B cell (primary cell): ENCODE measurements around the gene SDK1. TPM values are rescaled to one million over a fixed set of nuclear protein-coding genes. Genes with fewer than 3 reads are reported as not detected.

Experiments
- ATAC-seq: fragments of 200-7000 bp; cut with Tn5 transposase; one replicate; pipeline ENCODE4 v1.10.0; 2021; ENCODE audit warnings: low read depth, mild to moderate bottlenecking, moderate number of reproducible peaks, moderate library complexity
- CTCF ChIA-PET: fragments of 350-600 bp; sonication (Branson Sonifier 250); formaldehyde crosslinking; loops from one replicate; lab custom pipeline; 2021; ENCODE audit warnings: antibody characterized with exemption, inconsistent platforms; lab: Charles Lee
- POLR2A ChIA-PET: fragments of 350-600 bp; sonication (Branson Sonifier 250); formaldehyde crosslinking; loops from one replicate; lab custom pipeline; 2021; ENCODE audit warnings: antibody characterized with exemption; lab: Charles Lee
- DNase-seq: peaks from one replicate; pipeline ENCODE4 v3.0.0; 2013
- H2AFZ ChIP-seq: 2 replicates; pipeline ENCODE4 v1.6.1; 2012; ENCODE audit warnings: mild to moderate bottlenecking, low read depth, low read length; ENCODE audit not compliant: insufficient read depth, poor library complexity, severe bottlenecking
- H3K27ac ChIP-seq, 2 donors: 1 replicate in 1 of 2; 2 replicates in 1 of 2; pipeline ENCODE4 v1.5.1; 2012 to 2013; ENCODE audit warnings: low read length in 2 of 2, mild to moderate bottlenecking in 2 of 2, moderate library complexity in 1 of 2
- H3K27me3 ChIP-seq, 4 experiments: fragments of 200-600 bp in 1 of 4; sonication (generic) in 1 of 4; replicated peaks in 1 of 4; 1 replicate in 2 of 4; 2 replicates in 2 of 4; pipeline versions ENCODE4 v1.6.1 to v1.7.0; 2013 to 2016; ENCODE audit warnings: low read length in 3 of 4, mild to moderate bottlenecking in 2 of 4, mixed read lengths in 1 of 4, moderate library complexity in 1 of 4; ENCODE audit not compliant: insufficient read depth in 4 of 4, control insufficient read depth in 3 of 4; ENCODE audit errors: control extremely low read depth in 1 of 4
- H3K36me3 ChIP-seq, 2 experiments: replicated peaks in 1 of 2; 1 replicate in 1 of 2; 2 replicates in 1 of 2; pipeline versions ENCODE4 v1.6.1 to v1.7.1; 2013; ENCODE audit warnings: low read length in 1 of 2; ENCODE audit not compliant: insufficient read depth in 2 of 2, control insufficient read depth in 1 of 2; ENCODE audit errors: control extremely low read depth in 1 of 2, extremely low read depth in 1 of 2
- H3K4me1 ChIP-seq, 2 donors: fragments of 200-600 bp in 1 of 2; sonication (generic) in 1 of 2; 1 replicate in 1 of 2; 2 replicates in 1 of 2; pipeline versions ENCODE4 v1.5.1 to v1.6.1; 2013 to 2017; ENCODE audit warnings: low read length in 2 of 2; ENCODE audit not compliant: control insufficient read depth in 2 of 2, insufficient read depth in 2 of 2
- H3K4me2 ChIP-seq: replicated peaks from 2 replicates; pipeline ENCODE3; 2012; ENCODE audit warnings: mild to moderate bottlenecking, low read depth, low read length; ENCODE audit not compliant: poor library complexity, severe bottlenecking
- H3K4me3 ChIP-seq, 5 experiments: fragments of 200-600 bp in 1 of 5; sonication (generic) in 1 of 5; 1 replicate in 3 of 5; 2 replicates in 2 of 5; pipeline versions ENCODE4 v1.5.1 to v1.7.0; 2011 to 2016; ENCODE audit warnings: low read length in 4 of 5, mild to moderate bottlenecking in 4 of 5, low read depth in 2 of 5, control low read depth in 1 of 5, moderate library complexity in 1 of 5; ENCODE audit not compliant: insufficient read depth in 1 of 5; ENCODE audit errors: control extremely low read depth in 1 of 5, extremely low read depth in 1 of 5
- H3K79me2 ChIP-seq: fragments of 200-600 bp; sonication (generic); one replicate; pipeline ENCODE4 v1.6.0; 2016; ENCODE audit warnings: low read length; ENCODE audit not compliant: control insufficient read depth, insufficient read depth
- H3K9ac ChIP-seq: fragments of 200-600 bp; sonication (generic); 2 replicates; pipeline ENCODE4 v1.6.1; 2017; ENCODE audit warnings: mild to moderate bottlenecking, low read length, moderate library complexity
- H3K9me3 ChIP-seq, 3 donors: one replicate each; pipeline versions ENCODE4 v1.6.1 to v1.7.1; 2013; ENCODE audit warnings: low read length in 2 of 3; ENCODE audit not compliant: control insufficient read depth in 2 of 3, insufficient read depth in 1 of 3; ENCODE audit errors: control extremely low read depth in 1 of 3
- H4K20me1 ChIP-seq: 2 replicates; pipeline ENCODE4 v1.6.0; 2012; ENCODE audit warnings: mild to moderate bottlenecking, low read length; ENCODE audit not compliant: insufficient read depth, control insufficient read depth, poor library complexity, severe bottlenecking
- H3K27ac Mint-ChIP-seq: one replicate; pipeline ENCODE4 v1.8.0; 2021; ENCODE audit warnings: mixed read lengths
- H3K27me3 Mint-ChIP-seq: one replicate; pipeline ENCODE4 v1.8.0; 2021; ENCODE audit warnings: mixed read lengths
- H3K4me1 Mint-ChIP-seq: one replicate; pipeline ENCODE4 v1.8.0; 2021; ENCODE audit warnings: mixed read lengths
- H3K4me3 Mint-ChIP-seq: one replicate; pipeline ENCODE4 v1.8.0; 2021; ENCODE audit warnings: mixed read lengths
- H3K9me3 Mint-ChIP-seq: one replicate; pipeline ENCODE4 v1.8.0; 2022; ENCODE audit warnings: mixed read lengths; ENCODE audit not compliant: insufficient read depth
- EZH2 ChIP-seq: IDR thresholded peaks from 2 replicates; pipeline ENCODE4 v1.6.1; 2012; ENCODE audit warnings: borderline replicate concordance, low read depth, mild to moderate bottlenecking, moderate library complexity, low read length; ENCODE audit not compliant: insufficient read depth, poor library complexity, severe bottlenecking
- WGBS: methylation state at CpG from one replicate; pipeline ENCODE4 v1.1.5; 2013; ENCODE audit warnings: missing lambda C conversion rate; ENCODE audit not compliant: insufficient coverage; 5-methylcytosine and 5-hydroxymethylcytosine counted together
- intact Hi-C: fragments of 100-400 bp; cut with micrococcal nuclease; formaldehyde crosslinking; loops from one replicate; pipeline ENCODE4 v1.10.0; 2022
- polyA plus RNA-seq: library from polyadenylated mRNA; depleted of rRNA; stranded (reverse); fragments of >200 nt; gene quantifications from 2 replicates; pipeline ENCODE4 v1.2.3, GENCODE V29; 2012
- total RNA-seq, 2 donors: library from RNA; stranded (reverse); fragments of 120-200 nt in 1 of 2; gene quantifications; 1 replicate in 1 of 2; 2 replicates in 1 of 2; pipeline versions ENCODE4 v1.2.3 to v1.2.4, GENCODE V29; 2013 to 2022
- TF ChIP-seq, protein P1 (sequence below): fragments of 200-600 bp; IDR thresholded peaks from one replicate; pipeline ENCODE4 v1.8.0; 2022; ENCODE audit warnings: antibody characterized with exemption, mild to moderate bottlenecking

The SDK1 gene
- total and polyA plus RNA-seq, 2 donors (not counting 1 experiment from before 2014, with no cell fraction given) = 0.73 to 2.0 TPM

DNA sequence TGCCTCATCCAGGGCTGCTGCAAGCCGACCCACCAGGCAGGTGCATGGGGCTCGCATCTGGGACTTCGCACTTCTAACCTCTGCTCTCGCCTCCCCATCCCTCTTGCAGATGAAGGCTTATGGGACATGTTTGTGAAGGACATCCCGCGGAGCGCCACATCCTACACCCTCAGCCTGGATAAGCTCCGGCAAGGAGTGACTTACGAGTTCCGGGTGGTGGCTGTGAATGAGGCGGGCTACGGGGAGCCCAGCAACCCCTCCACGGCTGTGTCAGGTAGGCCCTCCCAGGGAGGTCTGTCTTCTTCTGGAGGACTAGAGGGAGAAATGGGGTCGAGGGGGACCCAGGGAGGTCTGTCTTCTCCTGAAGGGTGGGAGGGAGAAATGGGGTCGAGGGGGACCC is 932.1 kb downstream of the SDK1 start:
- TF ChIP-seq EZH2 = no peak
- TF ChIP-seq, protein P1, sequence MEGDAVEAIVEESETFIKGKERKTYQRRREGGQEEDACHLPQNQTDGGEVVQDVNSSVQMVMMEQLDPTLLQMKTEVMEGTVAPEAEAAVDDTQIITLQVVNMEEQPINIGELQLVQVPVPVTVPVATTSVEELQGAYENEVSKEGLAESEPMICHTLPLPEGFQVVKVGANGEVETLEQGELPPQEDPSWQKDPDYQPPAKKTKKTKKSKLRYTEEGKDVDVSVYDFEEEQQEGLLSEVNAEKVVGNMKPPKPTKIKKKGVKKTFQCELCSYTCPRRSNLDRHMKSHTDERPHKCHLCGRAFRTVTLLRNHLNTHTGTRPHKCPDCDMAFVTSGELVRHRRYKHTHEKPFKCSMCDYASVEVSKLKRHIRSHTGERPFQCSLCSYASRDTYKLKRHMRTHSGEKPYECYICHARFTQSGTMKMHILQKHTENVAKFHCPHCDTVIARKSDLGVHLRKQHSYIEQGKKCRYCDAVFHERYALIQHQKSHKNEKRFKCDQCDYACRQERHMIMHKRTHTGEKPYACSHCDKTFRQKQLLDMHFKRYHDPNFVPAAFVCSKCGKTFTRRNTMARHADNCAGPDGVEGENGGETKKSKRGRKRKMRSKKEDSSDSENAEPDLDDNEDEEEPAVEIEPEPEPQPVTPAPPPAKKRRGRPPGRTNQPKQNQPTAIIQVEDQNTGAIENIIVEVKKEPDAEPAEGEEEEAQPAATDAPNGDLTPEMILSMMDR = no peak
- Histone ChIP-seq H3K27me3 (no peaks in the 10 kb centered on the region), H3K9ac (no peak overlapping the region), H3K27ac (no peak overlapping the region), H3K4me1 (no peaks in the 10 kb centered on the region), H3K36me3 (no peaks in the 10 kb centered on the region), H3K4me2 (no peak overlapping the region), H3K4me3 (no peak overlapping the region), H3K79me2 (no peaks in the 10 kb centered on the region), H3K9me3 (peaks cover 0 to 13% (median 0%) of the 10 kb centered on the region in 3 donors), H2AFZ (no peak overlapping the region), H4K20me1 (no peaks in the 10 kb centered on the region)
- Mint-ChIP-seq H3K4me1 (no peaks in the 10 kb centered on the region), H3K4me3 (no peak overlapping the region), H3K27me3 (no peaks in the 10 kb centered on the region), H3K9me3 (no peaks in the 10 kb centered on the region), H3K27ac (no peak overlapping the region)
- 91% methylated on average over 11 of the region's 15 CpGs for WGBS
- ChIA-PET CTCF (no interaction called here), POLR2A (no interaction called here)
- ATAC-seq (no peak), DNase-seq (no peak)
- intact Hi-C loops = no loop called here

DNA sequence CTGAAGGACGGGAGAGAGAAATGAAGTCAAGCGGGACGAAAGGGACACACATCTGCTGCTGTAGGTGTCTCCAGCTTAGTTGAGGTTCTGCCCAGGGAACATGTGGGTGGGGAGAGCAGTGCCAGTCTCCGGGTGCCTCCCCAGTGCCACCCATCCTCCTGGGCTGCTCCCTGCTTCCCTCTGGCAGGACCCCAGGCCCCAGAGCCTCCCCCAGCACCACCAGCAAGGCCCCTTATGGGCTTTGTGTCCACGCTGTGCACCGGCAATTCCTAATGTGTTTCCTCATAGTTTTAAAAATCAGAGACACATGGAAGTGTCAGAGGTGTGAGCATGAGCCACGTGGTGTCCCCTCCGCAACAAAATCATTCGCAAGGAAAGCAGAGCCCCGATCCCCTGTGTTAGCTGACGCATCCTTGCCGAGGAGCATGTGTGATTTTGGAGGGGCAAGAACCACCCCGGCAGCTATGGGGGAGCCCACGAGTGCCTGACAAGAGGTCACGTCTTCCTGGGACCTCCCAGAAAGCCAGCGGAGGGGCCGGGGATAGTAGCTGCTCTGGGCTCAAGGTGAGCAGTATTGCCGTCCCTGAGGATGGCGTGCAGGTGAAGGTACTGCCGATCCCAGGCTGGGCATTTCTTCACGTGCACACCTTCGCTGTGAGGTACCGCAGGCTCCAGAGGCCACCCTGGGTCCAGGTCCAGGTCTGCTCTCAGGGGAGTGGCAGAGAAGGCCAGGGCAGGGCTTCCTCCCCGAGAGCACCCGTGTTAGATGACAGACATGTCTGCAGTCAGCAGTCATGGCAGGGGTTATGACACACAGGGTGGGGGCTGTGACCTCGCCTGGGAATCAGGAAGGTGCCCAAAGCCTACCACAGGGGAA is 932.8 kb downstream of the SDK1 start:
- CTCF ChIA-PET = no interaction called here
- Mint-ChIP-seq H3K27me3 (no peaks in the 10 kb centered on the region), H3K4me3 (no peak overlapping the region), H3K27ac (no peak overlapping the region), H3K4me1 (no peaks in the 10 kb centered on the region), H3K9me3 (no peaks in the 10 kb centered on the region)
- POLR2A ChIA-PET = no interaction called here
- Histone ChIP-seq H3K4me2 (no peak overlapping the region), H4K20me1 (no peaks in the 10 kb centered on the region), H3K4me3 (no peak overlapping the region), H3K36me3 (no peaks in the 10 kb centered on the region), H3K9me3 (peaks cover 0 to 13% (median 0%) of the 10 kb centered on the region in 3 donors), H3K79me2 (no peaks in the 10 kb centered on the region), H3K4me1 (no peaks in the 10 kb centered on the region), H3K9ac (no peak overlapping the region), H2AFZ (no peak overlapping the region), H3K27me3 (no peaks in the 10 kb centered on the region), H3K27ac (no peak overlapping the region)
- DNase-seq (no peak), ATAC-seq (no peak)
- 90% methylated on average over 23 of the region's 26 CpGs for WGBS
- no peak for TF ChIP-seq EZH2
- TF ChIP-seq, protein P1 = no peak
- intact Hi-C loops = no loop called here
